ENCODE data around the gene DEPDC7. TPM values are rescaled to one million over a fixed set of nuclear protein-coding genes. Genes with fewer than 3 reads are reported as not detected.

The DEPDC7 gene
- total RNA-seq, 1 experiment from 2014 or later = 5.6 TPM

GRCh38 chr11:33018840-33019239 lies 3.2 kb downstream of the DEPDC7 start (continued):
- TF ChIP-seq ETV6 (CRISPR knock-in tag; IDR thresholded peaks at IDR 0.05) (no peak), TP53 (CRISPR knock-in tag; IDR thresholded peaks at IDR 0.05) (no peak)

- peaks cover 32% of the 10 kb centered on the region for H3K4me1 Mint-ChIP-seq
- ChIA-PET CTCF (interaction anchor here (0.5 to 1.7 kb wide), 3 partner anchors 44 to 495 kb away, joined by 3 to 5 read pairs (median 4); no protein-coding TSS in a partner anchor), POLR2A (no interaction called here)
- no peak for TF ChIP-seq CBFB (CRISPR knock-in tag; IDR thresholded peaks at IDR 0.05; ENCODE audit: low read depth)
- no peak for TF ChIP-seq CDX4 (CRISPR knock-in tag; IDR thresholded peaks at IDR 0.05; ENCODE audit: borderline replicate concordance)
- TF ChIP-seq TEAD4 (CRISPR knock-in tag; IDR thresholded peaks at IDR 0.05) = no peak
- DNase-seq (ENCODE audit: low spot score) (no peak), ATAC-seq (no peak)
- H3K27ac Mint-ChIP-seq = no peak overlapping the region
- no peaks in the 10 kb centered on the region for H3K36me3 Mint-ChIP-seq
- no peak overlapping the region for H3K4me3 Mint-ChIP-seq
- H3K9me3 Mint-ChIP-seq = no peaks in the 10 kb centered on the region
- H3K27me3 Mint-ChIP-seq (ENCODE audit: low read depth) = peaks cover 15% of the 10 kb centered on the region
Measured at GRCh38 chr11:33021501-33021900, 5.8 kb downstream of the DEPDC7 start.

GRCh38 chr11:33021937-33022336 lies 6.3 kb downstream of the DEPDC7 start:
- Mint-ChIP-seq H3K9me3 (no peaks in the 10 kb centered on the region), H3K36me3 (no peaks in the 10 kb centered on the region), H3K27ac (no peak overlapping the region), H3K27me3 (ENCODE audit: low read depth) (peaks cover 10% of the 10 kb centered on the region), H3K4me1 (peaks cover 28% of the 10 kb centered on the region), H3K4me3 (no peak overlapping the region)
- ChIA-PET CTCF (interaction anchor here (0.5 to 1.7 kb wide), 3 partner anchors 44 to 494 kb away, joined by 3 to 5 read pairs (median 4); no protein-coding TSS in a partner anchor), POLR2A (no interaction called here)
- no peak for ATAC-seq
- DNase-seq (ENCODE audit: low spot score) = no peak
- no peak for TF ChIP-seq ZNF232 (CRISPR knock-in tag; IDR thresholded peaks at IDR 0.05)

- Mint-ChIP-seq H3K36me3 (no peaks in the 10 kb centered on the region), H3K27ac (no peak overlapping the region), H3K4me3 (no peak overlapping the region), H3K4me1 (peaks cover 18% of the 10 kb centered on the region), H3K9me3 (no peaks in the 10 kb centered on the region), H3K27me3 (ENCODE audit: low read depth) (no peaks in the 10 kb centered on the region)
- ChIA-PET CTCF (interaction anchor here (1.3 to 1.6 kb wide), 2 partner anchors 9 to 40 kb away, joined by 7 to 9 read pairs; partner anchors contain the start of gene DEPDC7), POLR2A (interaction anchor here (1.4 kb wide), 2 partner anchors 9 to 14 kb away, joined by 6 to 11 read pairs; partner anchors contain the start of genes DEPDC7 and TCP11L1)
- ATAC-seq (no peak), DNase-seq (ENCODE audit: low spot score) (no peak)
- TF ChIP-seq EMX1 (CRISPR knock-in tag; IDR thresholded peaks at IDR 0.05) = no peak
- no peak for TF ChIP-seq ARID4B (CRISPR knock-in tag; IDR thresholded peaks at IDR 0.05; ENCODE audit: borderline replicate concordance)
- no peak for TF ChIP-seq IRF1 (CRISPR knock-in tag; IDR thresholded peaks at IDR 0.05)
- no peak for TF ChIP-seq MLX (CRISPR knock-in tag; IDR thresholded peaks at IDR 0.05)
- TF ChIP-seq GABPB1 (CRISPR knock-in tag; IDR thresholded peaks at IDR 0.05) = no peak
- TF ChIP-seq ESRRA (CRISPR knock-in tag; IDR thresholded peaks at IDR 0.05; ENCODE audit: borderline replicate concordance) = no peak
- TF ChIP-seq CDX4 (CRISPR knock-in tag; IDR thresholded peaks at IDR 0.05; ENCODE audit: borderline replicate concordance) = no peak
- TF ChIP-seq FOXK1 (CRISPR knock-in tag; IDR thresholded peaks at IDR 0.05) = no peak
- TF ChIP-seq CTCF (IDR thresholded peaks at IDR 0.05) = no peak
- TF ChIP-seq ZMAT4 (CRISPR knock-in tag; IDR thresholded peaks at IDR 0.05) = no peak
- TF ChIP-seq ZNF671 (CRISPR knock-in tag; IDR thresholded peaks at IDR 0.05) = no peak
Measured at GRCh38 chr11:33025339-33025722, 9.7 kb downstream of the DEPDC7 start.

Data from WTC11 (cell line).